AG04450 (cell line): ENCODE results near the gene CPLANE2. TPM values are rescaled to one million over a fixed set of nuclear protein-coding genes. Genes with fewer than 3 reads are reported as not detected.

Experiments
- CTCF ChIA-PET: fragments of 300-600, 350-600 bp; formaldehyde crosslinking; extraction: SDS; loops from one replicate; lab custom pipeline; 2022; ENCODE audit warnings: antibody characterized with exemption, inconsistent platforms; lab: Charles Lee
- POLR2A ChIA-PET: fragments of 350-600 bp; formaldehyde crosslinking; extraction: SDS; loops from one replicate; lab custom pipeline; 2021; ENCODE audit warnings: antibody characterized with exemption, inconsistent platforms; lab: Yijun Ruan, JAX
- DNase-seq: peaks from one replicate; pipeline ENCODE4 v3.0.0-alpha.2; 2011; ENCODE audit warnings: low read depth, low spot score
- H3K27ac ChIP-seq: one replicate; pipeline ENCODE4 v1.5.1; 2012; ENCODE audit warnings: low read depth, low read length, control low read depth
- H3K27me3 ChIP-seq: one replicate; pipeline ENCODE4 v1.6.0; 2012; ENCODE audit warnings: low read length; ENCODE audit not compliant: control insufficient read depth, insufficient read depth
- H3K4me3 ChIP-seq: 2 replicates; pipeline ENCODE4 v1.5.1; 2011; ENCODE audit warnings: mild to moderate bottlenecking, low read depth, low read length, control low read depth
- H3K9me3 ChIP-seq: 2 replicates; pipeline ENCODE4 v1.5.1; 2012; ENCODE audit warnings: low read length; ENCODE audit not compliant: control insufficient read depth, insufficient read depth
- CTCF ChIP-seq: IDR thresholded peaks from 2 replicates; pipeline ENCODE4 v1.5.1; 2011; ENCODE audit warnings: low read depth, low read length, control low read depth, inconsistent platforms
- polyA plus RNA-seq: library from polyadenylated mRNA; depleted of rRNA; stranded (reverse); fragments of >200 nt; gene quantifications from 2 replicates; pipeline ENCODE4 v1.2.3, GENCODE V29; 2011

Gene CPLANE2
- polyA plus RNA-seq, 1 experiment: 3.6 TPM

- H3K4me3 ChIP-seq: peak overlapping the region; percentile 60
- ChIA-PET CTCF (no interaction called here), POLR2A (interaction anchor here (0.5 to 1.5 kb wide), 14 partner anchors 9 to 650 kb away, joined by 3 to 27 read pairs (median 4); partner anchors contain the start of gene FBXO42)
- no peaks in the 10 kb centered on the region for H3K27me3 ChIP-seq
- no peaks in the 10 kb centered on the region; the same call in 1 of the 2 replicates for H3K9me3 ChIP-seq
- no peak for DNase-seq
- H3K27ac ChIP-seq: peak overlapping the region; percentile 97
- no peak for TF ChIP-seq CTCF
Measured at GRCh38 chr1:16207318-16208269, 29.4 kb downstream of the CPLANE2 start.

- Histone ChIP-seq H3K9me3 (no peaks in the 10 kb centered on the region; the same call in 1 of the 2 replicates), H3K27me3 (no peaks in the 10 kb centered on the region), H3K27ac (peak overlapping the region; percentile 97), H3K4me3 (peak overlapping the region; percentile 66)
- TF ChIP-seq CTCF: no peak
- ChIA-PET POLR2A (interaction anchor here (0.5 to 1.5 kb wide), 14 partner anchors 10 to 649 kb away, joined by 3 to 27 read pairs (median 3); partner anchors contain the start of gene FBXO42), CTCF (no interaction called here)
- DNase-seq: peak; percentile 97
Measured at GRCh38 chr1:16206547-16207317, 30.3 kb downstream of the CPLANE2 start.

- ChIA-PET POLR2A (interaction anchor here (0.6 to 1.2 kb wide), 5 partner anchors 11 to 128 kb away, joined by 3 to 27 read pairs (median 6); no protein-coding TSS in a partner anchor), CTCF (interaction anchor here (0.6 kb wide), 1 partner anchor 38 kb away, joined by 3 read pairs; no protein-coding TSS in a partner anchor)
- Histone ChIP-seq H3K4me3 (peak overlapping the region; percentile 66), H3K27me3 (no peaks in the 10 kb centered on the region), H3K9me3 (no peaks in the 10 kb centered on the region; the same call in 1 of the 2 replicates), H3K27ac (peak overlapping the region; percentile 39)
- TF ChIP-seq CTCF: no peak
- DNase-seq: no peak
Measured at GRCh38 chr1:16205891-16206546, 31.0 kb downstream of the CPLANE2 start.

- no peak for DNase-seq
- ChIA-PET CTCF (no interaction called here), POLR2A (no interaction called here)
- no peak overlapping the region for H3K4me3 ChIP-seq
- no peaks in the 10 kb centered on the region for H3K27me3 ChIP-seq
- TF ChIP-seq CTCF: no peak
- H3K27ac ChIP-seq: no peak overlapping the region
- H3K9me3 ChIP-seq: no peaks in the 10 kb centered on the region; the same call in 1 of the 2 replicates
Measured at GRCh38 chr1:16205334-16205671, 31.7 kb downstream of the CPLANE2 start.
